HL-60 (cell line): Measurements from ENCODE around the gene AIG1.

Experiments used
- DNase-seq, 2 experiments: peaks; one replicate each; pipeline ENCODE4 v3.0.0-alpha.2; 2010 to 2020; ENCODE audit warnings: low read depth in 1 of 2, low spot score in 1 of 2
- H3K27ac ChIP-seq: fragments of 250-450 bp; sonication (Bioruptor Pico); replicated peaks from 2 replicates; pipeline ENCODE4 v1.5.1; 2020; ENCODE audit warnings: mild to moderate bottlenecking, moderate library complexity
- H3K27me3 ChIP-seq: fragments of 250-450 bp; sonication (Bioruptor Pico); 2 replicates; pipeline ENCODE4 v1.5.1; 2021; ENCODE audit warnings: mild to moderate bottlenecking, moderate library complexity; ENCODE audit not compliant: insufficient read depth, poor library complexity, severe bottlenecking
- H3K4me3 ChIP-seq: replicated peaks from 2 replicates; pipeline ENCODE4 v1.5.1; 2011; ENCODE audit warnings: mild to moderate bottlenecking, control low read depth, low read length; ENCODE audit not compliant: insufficient read depth
- CTCF ChIP-seq: IDR thresholded peaks from one replicate; pipeline ENCODE4 v1.5.1; 2011; ENCODE audit warnings: low read length, control low read depth, inconsistent platforms; ENCODE audit not compliant: insufficient read depth
- GABPA ChIP-seq: IDR thresholded peaks from 2 replicates; pipeline ENCODE4 v1.6.1; 2012; ENCODE audit warnings: low read depth
- POLR2AphosphoS5 ChIP-seq: IDR thresholded peaks from 2 replicates; pipeline ENCODE4 v1.6.1; 2012; ENCODE audit warnings: low read depth
- REST ChIP-seq: IDR thresholded peaks from 2 replicates; pipeline ENCODE4 v1.6.1; 2012; ENCODE audit warnings: low read depth; ENCODE audit not compliant: insufficient replicate concordance
- SPI1 ChIP-seq: IDR thresholded peaks from 2 replicates; pipeline ENCODE4 v1.6.1; 2012; ENCODE audit warnings: low read depth, mild to moderate bottlenecking, borderline replicate concordance

The AIG1 gene

GRCh38 chr6:143268439-143268838 lies 207.8 kb downstream of the AIG1 start:
- no peaks in the 10 kb centered on the region for H3K27me3 ChIP-seq

DNA sequence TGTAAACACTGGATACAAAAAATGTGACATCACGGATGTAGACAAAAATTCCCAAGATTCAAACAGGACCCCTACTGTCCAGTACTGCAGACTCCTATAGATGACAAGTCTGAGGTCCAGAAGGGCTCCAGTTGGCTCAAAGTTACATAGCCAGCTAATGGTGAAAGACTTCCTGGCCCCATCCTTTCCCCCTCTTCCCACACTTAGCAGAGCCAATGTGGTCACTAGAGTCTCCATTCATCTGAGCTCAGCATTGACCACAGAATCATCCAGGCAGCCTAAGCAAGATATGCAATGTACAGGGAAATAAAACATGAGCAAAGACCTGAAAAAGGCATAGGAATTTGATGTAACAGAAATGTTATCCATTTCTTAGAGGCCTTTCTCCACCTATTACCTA lies 209.3 kb downstream of the AIG1 start:
- H3K4me3 ChIP-seq, result no peak overlapping the region
- H3K27ac ChIP-seq, result no peak overlapping the region
- TF ChIP-seq GABPA (no peak), SPI1 (no peak), REST (no peak), CTCF (no peak), POLR2AphosphoS5 (no peak)
- H3K27me3 ChIP-seq, result no peaks in the 10 kb centered on the region
- DNase-seq, result no peak

More at GRCh38 chr6:143268439-143268838, 207.8 kb downstream of the AIG1 start:
- Histone ChIP-seq H3K4me3 (no peak overlapping the region), H3K27ac (no peak overlapping the region)
- no peak for DNase-seq
- no peak for TF ChIP-seq CTCF
- no peak for TF ChIP-seq POLR2AphosphoS5
- no peak for TF ChIP-seq SPI1
- no peak for TF ChIP-seq REST
- TF ChIP-seq GABPA, result no peak

DNA sequence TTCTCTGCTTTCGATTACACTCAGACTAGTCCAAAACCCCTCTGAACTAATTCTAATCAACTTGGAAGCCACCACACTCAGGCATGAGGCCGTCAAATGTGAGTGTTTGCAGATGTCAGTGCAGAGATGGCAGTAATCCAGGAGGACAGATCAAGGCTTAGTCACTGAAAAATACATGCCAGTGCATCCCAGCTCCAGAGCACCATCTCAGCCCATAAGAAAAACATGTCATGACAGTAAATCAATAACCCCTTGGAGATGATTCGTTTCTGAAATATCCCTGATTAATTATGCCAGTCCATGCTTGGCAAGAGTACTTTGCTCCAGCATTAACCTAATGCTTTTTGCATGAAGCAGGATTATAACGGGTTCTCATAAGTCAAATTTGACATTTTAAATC lies 210.3 kb downstream of the AIG1 start:
- H3K27ac ChIP-seq, result no peak overlapping the region
- no peak overlapping the region for H3K4me3 ChIP-seq
- no peak for TF ChIP-seq CTCF
- TF ChIP-seq GABPA, result no peak
- TF ChIP-seq SPI1, result no peak
- TF ChIP-seq REST, result no peak
- TF ChIP-seq POLR2AphosphoS5, result no peak
- no peaks in the 10 kb centered on the region for H3K27me3 ChIP-seq
- no peak for DNase-seq
